ENCODE results near the gene SEC11A. TPM values are rescaled to one million over a fixed set of nuclear protein-coding genes. Genes with fewer than 3 reads are reported as not detected.
"Not testable (repeated sequence)": the region's sequence is repeated elsewhere in the genome, so short reads cannot be mapped to it uniquely, and the experiment has no call there.

Gene SEC11A
- 121 TPM for total RNA-seq

DNA sequence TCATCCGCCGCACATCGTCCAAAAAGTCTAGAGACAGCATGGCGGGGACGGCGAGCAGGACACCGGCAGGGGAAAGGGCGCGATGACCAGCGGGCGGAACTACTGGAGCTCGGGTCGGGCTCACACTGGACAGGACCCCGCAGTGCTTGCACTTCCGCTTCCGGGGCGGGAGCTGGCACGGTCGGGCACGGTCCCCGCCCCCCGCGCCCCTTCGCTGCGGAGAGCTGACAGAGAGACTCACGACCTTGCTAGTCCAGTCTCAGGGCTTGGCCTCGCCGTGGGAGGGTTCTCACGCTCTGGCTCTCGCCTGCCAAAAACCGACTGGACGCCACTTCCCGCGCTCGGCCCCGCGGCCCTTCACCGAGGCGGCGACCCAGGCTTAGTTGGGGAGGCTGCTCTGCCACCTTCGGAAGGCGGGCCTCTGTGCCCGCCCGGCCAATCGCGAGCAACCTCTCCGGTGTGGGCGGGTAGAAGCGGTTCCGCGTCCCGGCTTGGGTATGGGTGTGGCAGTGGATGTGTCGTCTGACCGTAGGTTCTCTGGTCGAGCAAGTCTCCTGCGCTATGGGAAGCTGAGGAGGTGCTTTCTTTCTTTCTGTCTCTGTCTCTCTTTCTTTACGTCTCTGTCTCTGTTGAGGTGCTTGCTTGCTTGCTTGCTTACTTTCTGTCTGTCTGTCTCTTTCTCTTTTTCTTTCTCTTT, at the start of gene SEC11A:
Gene SEC11A, minus strand, starts transcription at position 104 of the 697 bp plus-strand sequence. Its CDS starts 64 bp downstream, at position 40.
- peak; percentile 95 for DNase-seq (ENCODE audit: low spot score)

DNA sequence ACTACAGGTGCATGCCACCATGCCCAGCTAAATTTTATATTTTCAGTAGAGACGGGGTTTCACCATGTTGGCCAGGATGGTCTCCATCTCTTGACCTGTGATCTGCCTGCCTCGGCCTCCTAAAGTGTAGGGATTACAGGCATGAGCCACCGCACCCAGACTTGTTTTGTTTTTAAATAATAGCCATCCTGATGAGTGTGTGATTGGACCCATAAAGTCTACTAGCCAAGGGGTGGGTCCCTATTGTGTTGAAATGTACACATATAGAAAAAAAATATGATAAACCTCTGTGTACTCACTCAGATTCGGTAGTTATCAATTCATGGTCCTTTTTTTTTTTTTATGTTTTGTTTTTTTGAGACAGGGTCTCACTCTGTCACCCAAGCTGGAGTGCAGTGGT, 49.7 kb upstream of the SEC11A start:
- DNase-seq (ENCODE audit: low spot score), result no peak

DNA sequence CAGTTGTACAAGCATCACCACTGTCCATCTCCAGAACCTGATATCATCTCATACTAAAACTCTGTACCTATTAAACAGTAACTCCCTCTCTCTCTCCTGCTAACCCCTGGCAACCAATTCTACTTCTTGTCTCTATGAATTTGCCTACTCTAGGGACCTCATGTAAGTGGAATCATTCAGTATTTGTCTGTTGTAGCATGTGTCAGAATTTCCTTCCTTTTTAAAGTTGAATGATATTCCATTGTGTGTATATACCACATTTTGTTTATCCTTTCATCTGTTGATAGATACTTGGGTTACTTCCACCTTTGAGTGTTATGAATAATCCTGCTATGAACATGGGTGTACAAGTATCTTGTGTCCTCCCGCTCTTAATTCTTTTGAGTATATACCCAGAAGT, 49.0 kb upstream of the SEC11A start:
- no peak for DNase-seq (ENCODE audit: low spot score)

DNA sequence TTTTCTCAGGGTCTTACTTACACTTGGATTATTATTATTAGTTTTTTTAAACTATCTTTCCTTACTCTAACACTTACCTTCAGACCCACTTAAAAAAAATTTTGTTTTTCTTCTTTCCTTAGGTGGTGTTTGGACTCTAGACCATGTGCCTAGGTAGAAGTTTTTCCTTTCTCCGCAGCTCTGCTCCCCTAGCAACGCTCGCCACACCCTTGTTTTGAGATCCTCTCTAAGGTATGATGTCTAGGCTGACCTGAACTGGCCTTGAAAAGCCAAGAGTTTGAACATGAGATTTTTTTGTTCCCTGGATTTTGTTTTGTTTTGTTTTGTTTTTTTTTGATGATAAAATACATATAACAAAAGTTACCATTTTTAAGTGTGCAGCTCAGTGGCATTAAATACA, 48.6 kb upstream of the SEC11A start:
- DNase-seq (ENCODE audit: low spot score), result no peak

DNA sequence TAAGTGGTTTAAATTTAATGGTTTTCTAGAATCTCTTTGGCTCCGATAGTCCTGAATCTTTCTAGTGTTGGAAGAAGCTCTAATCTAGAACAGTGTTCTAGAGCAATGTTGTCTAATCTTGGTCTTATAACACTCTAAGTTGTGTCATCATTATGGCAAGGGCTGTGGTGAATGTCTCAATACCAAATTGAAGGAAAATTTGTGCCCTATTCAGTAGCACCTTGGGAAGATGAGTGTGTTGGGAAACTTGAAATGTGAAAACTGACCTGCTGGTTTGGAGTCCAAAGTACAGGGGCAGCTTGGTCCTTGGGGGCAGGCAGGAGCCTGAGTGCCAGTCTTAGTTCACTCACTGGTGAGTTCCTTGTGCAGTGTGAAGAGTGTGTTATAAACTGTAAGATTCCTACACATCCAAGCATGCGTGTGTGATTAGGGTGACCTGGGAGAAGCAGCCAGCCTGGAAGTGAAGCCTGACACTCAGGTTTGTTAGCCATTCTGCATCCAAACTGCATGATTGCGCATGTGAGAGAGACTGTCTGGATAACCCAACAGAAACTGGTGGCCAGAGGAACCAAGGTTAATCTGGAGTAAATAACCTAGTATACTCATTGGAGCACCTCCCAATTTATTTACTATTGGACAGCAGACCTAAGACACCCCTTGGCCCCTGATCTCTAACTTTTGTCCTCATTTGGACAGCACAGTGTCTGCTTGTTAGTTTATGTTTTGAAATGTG, 47.1 kb upstream of the SEC11A start:
- no peak for DNase-seq (ENCODE audit: low spot score)

DNA sequence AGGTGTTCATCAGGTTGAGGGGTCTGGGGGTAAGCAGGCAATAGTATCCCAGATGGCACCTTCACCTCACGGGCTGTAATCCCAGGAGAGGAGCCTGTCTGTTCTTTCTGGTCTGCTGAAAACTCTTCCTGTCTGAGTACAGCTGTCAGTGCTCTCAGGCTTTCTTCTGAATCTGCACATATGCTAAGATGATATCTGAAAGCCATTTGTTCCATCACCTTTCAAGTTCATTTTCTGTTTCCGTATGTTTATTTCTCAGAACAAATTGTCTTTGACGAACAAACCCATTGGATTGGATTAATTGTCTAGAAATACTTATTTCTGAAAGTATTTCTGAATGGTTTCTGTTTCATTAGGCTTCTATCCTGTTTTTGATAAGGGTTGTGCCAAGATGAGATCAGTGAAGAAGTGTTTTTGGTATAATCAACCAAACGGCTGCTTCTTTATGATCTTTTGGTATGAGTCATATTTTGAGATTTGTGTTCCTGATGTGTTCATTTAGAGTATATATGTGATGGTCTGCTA, 45.7 kb upstream of the SEC11A start:
- DNase-seq (ENCODE audit: low spot score), result no peak

DNA sequence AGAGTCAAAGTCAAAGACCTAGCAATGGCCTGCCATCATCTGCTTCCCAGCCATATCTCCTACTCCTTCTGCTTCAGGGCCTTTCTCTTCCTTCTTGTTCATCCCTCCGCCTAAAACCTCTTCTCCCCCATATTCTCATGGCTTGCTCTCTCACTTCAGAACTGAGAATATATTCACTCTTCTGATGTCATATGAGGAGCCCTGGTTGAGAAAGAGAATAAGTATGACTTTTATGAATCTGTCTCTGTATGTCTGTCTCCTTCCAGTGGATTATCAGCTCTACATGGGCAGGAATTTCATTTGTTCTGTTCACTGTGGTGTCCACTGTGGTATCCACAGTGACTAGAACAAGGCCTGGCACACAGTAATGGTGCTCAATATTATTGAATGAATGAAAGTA, 44.3 kb upstream of the SEC11A start:
- no peak for DNase-seq (ENCODE audit: low spot score)

DNA sequence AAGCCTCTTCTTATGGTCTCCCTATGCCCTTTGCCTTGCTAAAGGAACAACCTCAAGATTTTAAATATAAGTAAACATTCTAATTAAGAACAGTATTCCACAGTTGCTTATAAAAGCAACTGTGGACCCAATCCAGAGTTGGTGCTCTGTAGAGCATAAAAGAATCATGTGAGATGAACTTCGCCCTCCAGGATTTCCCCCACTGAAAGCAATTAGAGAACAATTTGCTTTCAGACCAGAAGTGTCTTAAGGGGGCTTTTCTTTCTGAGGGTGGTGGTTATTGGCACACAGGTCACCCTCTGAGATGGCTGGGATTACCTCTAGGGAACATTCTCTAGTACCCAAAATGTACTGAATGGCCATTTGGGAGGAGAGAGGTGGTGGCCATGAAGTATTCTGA, 43.1 kb upstream of the SEC11A start:
- no peak for DNase-seq (ENCODE audit: low spot score)

DNA sequence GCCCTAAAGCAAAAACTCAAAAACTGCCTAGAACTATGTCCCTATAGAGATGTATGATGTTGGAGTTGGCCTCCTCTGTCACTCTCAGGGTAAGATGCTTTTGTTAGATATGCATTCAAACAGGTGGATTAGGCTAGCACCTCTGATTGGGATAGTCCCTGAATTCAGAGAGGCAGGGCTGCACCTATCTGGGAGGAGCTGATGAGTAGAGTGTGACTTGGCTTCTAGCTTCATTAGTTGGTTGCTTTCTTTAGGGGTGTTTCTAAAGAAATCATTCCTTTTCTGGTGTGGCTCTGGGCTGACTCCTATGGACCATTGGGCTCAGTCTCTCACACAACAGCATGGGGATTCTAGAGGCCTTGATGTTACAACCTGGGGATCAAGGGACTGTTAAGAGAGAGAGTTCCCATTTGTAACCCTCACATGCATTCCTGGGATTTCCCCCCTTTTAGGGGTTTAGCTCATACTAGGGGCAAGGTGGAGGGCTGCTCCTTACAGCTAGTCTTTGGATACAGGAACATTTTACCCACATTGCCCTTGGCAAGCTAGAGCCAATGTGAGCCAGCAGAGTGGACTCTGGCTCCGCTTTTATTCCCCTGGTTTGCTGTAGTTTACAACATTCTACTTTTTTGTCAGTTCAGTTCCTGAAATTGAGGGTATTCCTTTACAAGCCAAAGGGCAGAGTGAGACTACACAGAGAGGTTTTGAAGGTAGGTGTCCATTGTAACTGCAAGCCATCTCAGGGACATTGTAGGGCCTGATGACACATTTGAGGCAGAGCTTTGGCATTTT, 40.0 kb upstream of the SEC11A start:
- DNase-seq (ENCODE audit: low spot score), result no peak

DNA sequence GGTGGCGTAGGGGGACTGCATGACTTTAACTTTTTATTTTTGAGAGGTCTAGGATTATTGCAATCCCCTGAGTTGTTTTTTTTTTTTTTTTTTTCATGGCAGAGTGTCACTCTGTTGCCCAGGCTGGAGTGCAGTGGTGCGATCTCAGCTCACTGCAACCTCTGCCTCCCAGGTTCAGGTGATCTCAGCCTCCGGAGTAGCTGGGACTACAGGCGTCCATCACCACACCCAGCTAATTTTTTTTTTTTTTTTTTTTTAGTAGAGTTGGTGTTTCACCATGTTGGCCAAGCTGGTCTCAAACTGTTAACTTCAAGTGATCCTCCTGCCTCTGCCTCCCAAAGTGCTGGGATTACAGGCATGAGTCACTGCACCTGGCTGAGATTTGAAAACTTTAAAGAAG, 39.0 kb upstream of the SEC11A start:
- not testable (repeated sequence) for DNase-seq (ENCODE audit: low spot score)

DNA sequence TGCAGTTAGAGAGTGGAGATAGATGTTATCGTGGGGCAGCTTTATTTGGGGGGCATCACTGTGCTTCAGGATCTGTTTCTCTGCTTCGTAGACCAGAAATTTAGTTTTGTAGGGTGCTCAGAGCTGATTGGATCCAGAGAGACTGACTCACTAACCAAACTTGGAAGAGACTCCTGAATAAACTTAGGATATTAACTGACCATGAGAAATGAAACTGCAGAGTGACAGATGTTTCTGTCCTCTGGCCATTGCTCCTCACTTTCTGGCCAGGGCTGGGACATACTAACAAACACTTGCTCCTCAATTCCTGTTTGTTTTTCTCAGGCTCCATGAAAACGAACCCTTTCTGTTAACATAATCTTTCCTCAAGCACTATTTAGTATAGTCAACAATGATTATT, 36.8 kb upstream of the SEC11A start:
- no peak for DNase-seq (ENCODE audit: low spot score)

DNA sequence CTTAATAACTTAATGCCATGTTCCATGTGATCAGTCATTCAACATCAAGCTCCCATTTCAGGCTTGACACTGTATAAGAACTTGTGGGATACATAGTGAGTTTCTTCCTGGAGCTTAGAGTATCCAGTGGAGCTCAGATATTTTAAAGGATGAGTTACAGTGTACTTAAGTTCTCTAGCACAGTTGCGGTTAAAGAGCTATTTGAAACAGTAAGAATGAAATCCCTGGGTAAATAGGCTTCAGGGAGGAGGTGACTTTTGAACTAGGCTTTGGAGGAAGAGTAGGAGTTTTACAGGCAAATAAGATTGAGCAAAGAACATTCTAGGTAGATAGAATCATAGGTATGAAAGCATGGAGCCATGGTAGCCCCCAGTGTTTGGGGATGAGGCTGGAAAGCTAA, 36.3 kb upstream of the SEC11A start:
- no peak for DNase-seq (ENCODE audit: low spot score)

DNA sequence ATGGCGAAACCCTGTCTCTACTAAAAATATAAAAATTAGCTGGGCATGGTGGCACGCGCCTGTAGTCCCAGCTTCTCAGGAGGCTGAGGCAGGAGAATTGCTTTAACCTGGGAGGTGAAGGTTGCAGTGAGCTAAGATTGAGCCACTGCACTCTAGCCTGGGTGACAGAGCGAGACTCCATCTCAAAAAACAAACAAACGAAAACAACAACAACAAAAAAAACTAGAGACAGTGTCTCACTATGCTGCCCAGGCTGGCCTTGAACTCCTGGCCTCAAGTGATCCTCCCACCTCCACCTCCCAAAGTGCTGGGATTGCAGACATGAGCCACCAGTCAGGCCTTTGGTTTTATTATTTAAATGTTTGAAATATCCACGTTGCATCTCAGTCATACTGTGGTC, 35.8 kb upstream of the SEC11A start:
- not testable (repeated sequence) for DNase-seq (ENCODE audit: low spot score)

DNA sequence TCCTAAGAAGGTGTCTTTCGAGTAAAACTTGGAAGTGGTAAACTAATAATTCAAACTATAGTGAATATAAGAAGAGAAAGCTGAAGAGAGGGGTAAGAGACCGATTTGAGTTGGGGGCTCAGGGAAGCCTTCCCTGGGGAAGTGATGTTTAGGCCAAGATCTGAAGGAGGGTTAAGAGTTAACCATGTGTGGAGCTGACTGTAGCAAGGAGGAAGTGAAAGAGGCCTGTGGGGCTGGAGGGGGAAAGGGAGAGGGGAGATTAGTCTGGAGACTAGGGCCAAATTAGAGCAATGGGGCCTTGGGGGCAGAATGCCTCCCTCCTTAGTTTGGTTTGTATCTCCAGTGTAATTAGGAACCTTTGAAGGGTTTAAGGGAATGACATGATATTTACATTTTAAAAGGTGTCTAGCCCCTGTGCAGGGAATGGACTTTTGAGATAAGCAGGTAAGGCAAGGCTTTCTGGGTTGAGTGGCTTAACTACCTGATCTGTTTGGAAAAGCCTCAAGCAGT, 34.7 kb upstream of the SEC11A start:
- DNase-seq (ENCODE audit: low spot score), result no peak

DNA sequence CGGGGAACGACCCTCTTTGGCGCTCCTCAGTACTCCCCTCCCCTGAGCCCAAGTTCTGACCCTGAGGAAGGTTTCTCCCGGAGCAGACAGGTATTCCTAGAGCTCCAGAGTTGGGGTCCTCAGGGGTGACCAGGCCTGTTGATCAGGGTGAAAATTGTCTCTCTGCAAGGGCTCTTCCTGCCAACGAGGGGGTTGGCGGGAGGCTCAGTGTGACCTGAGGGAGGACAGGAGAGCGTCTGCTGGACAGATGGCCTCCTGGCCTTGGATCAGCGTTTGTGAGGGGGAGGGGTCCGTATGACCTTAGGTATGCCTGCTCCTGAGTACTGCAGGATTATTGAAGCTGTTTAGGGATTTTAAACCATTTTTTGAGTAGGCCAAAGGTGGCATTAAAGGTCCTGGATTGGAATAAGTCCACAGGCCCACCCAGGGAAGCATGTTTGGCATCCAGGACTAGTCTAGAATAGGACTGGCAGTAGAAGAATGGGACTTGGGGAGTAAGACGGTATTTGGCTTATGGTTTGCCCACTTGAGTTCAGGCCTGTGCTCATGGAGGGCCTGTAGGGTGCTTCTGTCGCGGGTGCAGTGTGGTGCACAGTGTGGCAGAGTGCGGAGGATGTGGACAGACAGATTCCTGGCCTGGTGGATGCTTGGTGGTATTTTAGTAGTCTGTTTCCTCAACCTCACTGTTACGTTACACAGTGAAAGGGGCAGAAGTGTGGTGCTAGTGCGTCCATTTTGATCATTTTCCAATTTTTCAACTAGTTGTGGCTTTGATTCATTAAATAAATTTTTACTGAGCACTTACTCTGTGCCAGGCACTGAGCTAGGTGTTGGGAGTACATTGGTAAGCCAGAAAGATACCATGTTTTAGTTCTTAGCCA, 33.4 kb upstream of the SEC11A start:
- peak; percentile 15 for DNase-seq (ENCODE audit: low spot score)

DNA sequence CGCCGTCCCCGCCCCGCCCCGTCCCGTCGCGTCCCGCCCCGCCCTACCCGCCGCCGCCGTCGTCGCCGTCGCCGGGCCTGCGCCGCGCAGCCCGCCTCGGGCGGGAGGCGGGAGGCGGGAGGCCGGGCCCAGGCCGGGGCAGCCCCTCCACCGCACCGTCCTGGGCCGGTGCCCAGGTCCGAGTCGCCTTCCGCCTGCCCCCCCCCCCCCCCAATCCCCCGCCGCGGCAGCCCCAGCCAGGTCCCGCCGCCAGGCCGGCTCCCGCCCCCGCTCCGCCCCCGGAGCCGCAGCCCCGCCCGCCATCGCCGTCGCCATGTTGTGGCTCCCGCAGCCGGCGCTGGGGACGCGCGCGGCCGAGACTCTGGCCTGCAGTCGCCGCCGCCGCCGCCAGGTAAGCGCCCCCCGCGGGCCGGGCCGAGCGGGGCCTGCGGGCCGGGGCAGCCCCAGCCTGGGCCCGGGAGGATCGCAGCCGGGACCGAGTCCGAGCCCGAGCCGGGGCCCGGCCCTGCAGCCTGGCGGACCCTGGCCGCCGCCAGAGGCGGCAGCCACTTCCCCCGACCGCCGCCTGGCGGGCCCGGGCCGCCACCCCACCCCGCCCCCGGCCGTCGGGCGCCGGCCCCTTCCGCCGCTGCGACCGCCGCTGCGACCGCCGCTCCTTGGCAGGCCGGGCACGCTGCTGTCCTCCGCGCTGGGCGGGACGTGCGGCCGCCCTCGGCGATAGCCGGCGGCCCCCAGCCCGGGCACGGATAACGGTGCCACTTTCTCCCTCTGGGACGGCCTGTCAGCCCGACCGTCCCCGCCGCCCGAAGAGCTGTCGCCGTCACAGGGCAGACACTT, 32.6 kb upstream of the SEC11A start, which contains the start of gene ZNF592:
Gene ZNF592, plus strand, starts transcription at position 319 of the 837 bp plus-strand sequence. CDS start 34,084 bp downstream, outside the sequence.
- DNase-seq (ENCODE audit: low spot score), result peak; percentile 85

DNA sequence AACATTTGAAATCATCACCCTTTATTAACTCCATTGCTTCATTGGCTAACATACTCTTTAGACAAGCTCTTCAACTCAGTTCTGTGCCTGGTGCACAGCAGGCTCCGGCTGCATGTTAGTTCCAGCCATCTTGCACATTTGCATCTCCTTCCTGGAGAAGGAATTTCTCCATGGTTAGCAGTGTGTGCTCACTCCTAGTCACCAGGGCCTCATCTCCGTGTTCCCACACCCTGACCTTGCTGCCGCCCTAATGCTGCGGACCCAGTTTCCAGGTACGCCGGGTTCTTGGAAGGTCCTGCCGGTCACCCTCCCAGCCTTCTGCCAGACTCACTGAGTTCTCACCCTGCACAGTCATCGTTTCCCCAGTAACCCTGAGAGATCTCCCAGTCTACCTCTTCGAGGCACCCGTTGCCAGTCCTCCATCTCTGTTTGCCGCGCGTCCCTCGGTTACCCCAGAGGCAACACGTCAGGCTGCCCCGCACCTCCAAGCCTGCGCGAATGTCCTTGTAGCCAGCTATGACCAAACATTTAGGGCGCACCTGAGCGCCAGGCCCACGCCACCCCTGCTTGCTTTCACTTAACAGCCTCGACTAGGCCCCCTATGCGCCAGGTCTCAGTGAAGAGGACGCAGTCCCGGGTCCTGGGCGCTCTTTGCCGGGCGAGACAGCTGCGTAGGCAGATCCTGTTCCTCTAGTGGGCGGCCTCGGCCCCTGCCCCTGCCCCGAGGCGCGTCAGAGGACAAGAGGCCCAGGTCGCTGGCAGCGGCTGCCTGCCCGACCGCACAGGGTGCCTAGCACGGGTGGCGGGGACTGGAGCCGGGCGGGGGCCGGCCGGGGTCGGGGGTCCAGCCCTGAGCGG, 31.7 kb upstream of the SEC11A start:
- DNase-seq (ENCODE audit: low spot score), result peak; percentile 68

DNA sequence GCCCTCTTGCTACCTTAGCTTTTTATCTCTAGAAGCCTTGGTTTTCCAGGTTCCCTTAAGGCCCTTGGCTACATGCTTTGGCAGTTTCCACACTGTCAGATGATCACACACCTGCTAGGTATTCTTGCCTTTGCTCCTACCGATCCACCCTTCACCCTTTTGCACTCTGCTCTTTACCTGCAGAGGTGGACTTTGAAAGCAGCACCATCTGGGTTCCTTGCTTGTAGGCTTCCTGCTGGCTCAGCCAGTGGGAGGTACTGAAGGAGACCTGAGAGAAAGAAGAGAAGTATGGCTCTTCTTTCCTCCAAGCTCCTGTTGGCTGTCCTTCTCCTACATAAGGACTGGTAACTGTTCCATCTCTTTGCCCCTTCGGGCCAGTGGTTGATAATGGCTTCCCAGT, 25.2 kb upstream of the SEC11A start:
- peak; percentile 55 for DNase-seq (ENCODE audit: low spot score)

DNA sequence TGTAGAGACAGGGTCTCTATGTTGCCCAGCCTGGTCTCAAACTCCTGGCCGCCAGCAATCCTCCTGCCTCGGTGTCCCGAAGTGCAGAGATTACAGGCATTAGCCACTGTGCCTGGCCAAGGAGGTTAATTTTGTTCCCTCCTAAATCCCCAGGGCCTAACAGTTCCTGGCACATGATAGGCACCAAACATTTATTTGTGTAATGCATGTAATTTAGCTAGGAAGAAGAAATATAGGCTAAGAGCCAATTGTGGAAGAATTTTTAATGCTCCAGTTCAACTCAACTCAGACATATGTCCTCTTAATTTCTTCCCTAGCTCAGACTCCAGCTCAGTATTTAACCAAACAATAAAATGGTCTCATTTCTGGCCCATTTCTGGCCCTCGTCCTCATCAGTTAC, 24.8 kb upstream of the SEC11A start:
- no peak for DNase-seq (ENCODE audit: low spot score)
